Upper lobe of left lung (tissue), 6 donors: Measurements from ENCODE around the gene ST3GAL6. TPM values are rescaled to one million over a fixed set of nuclear protein-coding genes. Genes with fewer than 3 reads are reported as not detected.

ENCODE experiments used
- ATAC-seq, 2 donors: fragments of 200-7000 bp; cut with Tn5 transposase; one replicate each; pipeline ENCODE4 v1.9.1; 2022; ENCODE audit warnings: mild to moderate bottlenecking in 2 of 2, moderate library complexity in 2 of 2; ENCODE audit not compliant: low FRiP score in 2 of 2
- DNase-seq, 2 donors: peaks; one replicate each; pipeline ENCODE4 v3.0.0-alpha.2; 2019 to 2020
- H3K27ac ChIP-seq, 4 donors: fragments of 200-600 bp; sonication (generic); one replicate each; pipeline ENCODE4 v1.5.1; 2016 to 2019
- H3K27me3 ChIP-seq, 4 donors: fragments of 200-600 bp; sonication (generic); one replicate each; pipeline ENCODE4 v1.5.1; 2017 to 2019
- H3K36me3 ChIP-seq, 4 donors: fragments of 200-600 bp; sonication (generic); one replicate each; pipeline ENCODE4 v1.5.1; 2016 to 2019
- H3K4me1 ChIP-seq, 4 donors: fragments of 200-600 bp; sonication (generic); one replicate each; pipeline ENCODE4 v1.5.1; 2018 to 2019
- H3K4me3 ChIP-seq, 4 donors: fragments of 200-600 bp; sonication (generic); one replicate each; pipeline ENCODE4 v1.5.1; 2017 to 2019; ENCODE audit warnings: mild to moderate bottlenecking in 2 of 4, moderate library complexity in 1 of 4
- H3K9me3 ChIP-seq, 4 donors: fragments of 200-600 bp; sonication (generic); one replicate each; pipeline ENCODE4 v1.5.1; 2018 to 2019
- CTCF ChIP-seq, 6 experiments: fragments of 450-650 bp in 4 of 6; fragments of 200-600 bp in 2 of 6; sonication (generic) in 2 of 6; IDR thresholded peaks; one replicate each; pipeline ENCODE4 v1.5.1; 2016 to 2019; ENCODE audit warnings: antibody characterized with exemption in 6 of 6
- EP300 ChIP-seq, 4 donors: sonication (generic); formaldehyde crosslinking; IDR thresholded peaks; one replicate each; pipeline ENCODE4 v1.5.1; 2017; ENCODE audit warnings: antibody characterized with exemption in 4 of 4, control low read depth in 2 of 4
- POLR2A ChIP-seq, 4 donors: fragments of 450-650 bp; IDR thresholded peaks; one replicate each; pipeline ENCODE4 v1.5.1; 2016 to 2017; ENCODE audit warnings: antibody characterized with exemption in 4 of 4, mild to moderate bottlenecking in 2 of 4
- POLR2AphosphoS5 ChIP-seq, 2 donors: sonication (generic); formaldehyde crosslinking; IDR thresholded peaks; one replicate each; pipeline ENCODE4 v1.5.1; 2017; ENCODE audit warnings: antibody characterized with exemption in 2 of 2
- WGBS, 2 donors: methylation state at CpG; one replicate each; pipeline ENCODE4 v1.1.5; 2017 to 2018; 5-methylcytosine and 5-hydroxymethylcytosine counted together
- total RNA-seq, 6 donors: library from RNA; depleted of rRNA in 4 of 6; stranded (reverse); fragments of >200 nt in 4 of 6; gene quantifications; one replicate each; pipeline versions ENCODE4 v1.1.0 to v1.2.1, GENCODE V29; 2016 to 2021
- donor health status: DM: no; HTN: no; CAD: no; lungs with moderate emphysema.
- donor health status: DM: no; HTN: yes; CAD: no; lungs with severe emphysema.

The ST3GAL6 gene
- total RNA-seq, 6 donors from 2014 or later = 11.2 to 29.3 (median 24.5) TPM

- WGBS, 2 donors = 66 to 70% methylated on average over 5 of the region's 5 CpGs
- peak in 1 of 2 donors; percentile 32 for ATAC-seq
Observed at GRCh38 chr3:98778383-98778782, 15.2 kb downstream of the ST3GAL6 start.

GRCh38 chr3:98778852-98779413 is 15.8 kb downstream of the ST3GAL6 start:
- Histone ChIP-seq H3K27me3 (no peaks in the 10 kb centered on the region), H3K27ac (peak overlapping the region in 2 of 4 donors; percentile 43 to 50), H3K9me3 (no peaks in the 10 kb centered on the region), H3K4me3 (no peak overlapping the region), H3K4me1 (peaks cover 6 to 27% (median 16%) of the 10 kb centered on the region in 4 donors), H3K36me3 (peaks cover 0 to 2% (median 0%) of the 10 kb centered on the region in 4 donors)
- ATAC-seq (peak; percentile 45 to 80), DNase-seq (no peak)
- no peak for TF ChIP-seq POLR2A (IDR thresholded peaks at IDR 0.05)
- TF ChIP-seq CTCF (IDR thresholded peaks at IDR 0.05) = no peak
- peak in 1 of 4 donors; percentile 51 for TF ChIP-seq EP300 (IDR thresholded peaks at IDR 0.05)
- TF ChIP-seq POLR2AphosphoS5 (IDR thresholded peaks at IDR 0.05) = no peak
- WGBS, 2 donors = 28 to 42% methylated on average over 5 of the region's 5 CpGs

More at GRCh38 chr3:98778383-98778782, 15.2 kb downstream of the ST3GAL6 start:
- Histone ChIP-seq H3K27me3 (no peaks in the 10 kb centered on the region), H3K4me3 (no peak overlapping the region), H3K4me1 (peaks cover 6 to 27% (median 16%) of the 10 kb centered on the region in 4 donors), H3K9me3 (no peaks in the 10 kb centered on the region), H3K36me3 (peaks cover 0 to 3% (median 0%) of the 10 kb centered on the region in 4 donors), H3K27ac (peak overlapping the region in 2 of 4 donors; percentile 43 to 50)
- no peak for TF ChIP-seq POLR2AphosphoS5 (IDR thresholded peaks at IDR 0.05)
- TF ChIP-seq CTCF (IDR thresholded peaks at IDR 0.05) = no peak
- no peak for TF ChIP-seq POLR2A (IDR thresholded peaks at IDR 0.05)
- TF ChIP-seq EP300 (IDR thresholded peaks at IDR 0.05) = no peak
- no peak for DNase-seq

- H3K9me3 ChIP-seq = no peaks in the 10 kb centered on the region
- peaks cover 13 to 32% (median 21%) of the 10 kb centered on the region in 4 donors for H3K4me1 ChIP-seq
- WGBS, 2 donors = 83 to 86% methylated on average over 4 of the region's 4 CpGs
- no peak overlapping the region for H3K4me3 ChIP-seq
- no peak for TF ChIP-seq EP300 (IDR thresholded peaks at IDR 0.05)
- no peak for TF ChIP-seq POLR2AphosphoS5 (IDR thresholded peaks at IDR 0.05)
- no peaks in the 10 kb centered on the region for H3K36me3 ChIP-seq
- no peak for DNase-seq
- no peak overlapping the region for H3K27ac ChIP-seq
- H3K27me3 ChIP-seq = no peaks in the 10 kb centered on the region
- peak in 1 of 2 donors; percentile 5 for ATAC-seq
Observed at GRCh38 chr3:98779541-98780335, 16.6 kb downstream of the ST3GAL6 start.

GRCh38 chr3:98780343-98780742 is 17.2 kb downstream of the ST3GAL6 start:
- ATAC-seq = no peak
- H3K27ac ChIP-seq = no peak overlapping the region
- H3K27me3 ChIP-seq = no peaks in the 10 kb centered on the region
- no peaks in the 10 kb centered on the region for H3K36me3 ChIP-seq
- H3K9me3 ChIP-seq = no peaks in the 10 kb centered on the region
- DNase-seq = no peak
- 83 to 88% methylated on average over 2 of the region's 2 CpGs for WGBS, 2 donors
- TF ChIP-seq EP300 (IDR thresholded peaks at IDR 0.05) (no peak), POLR2A (IDR thresholded peaks at IDR 0.05) (no peak), POLR2AphosphoS5 (IDR thresholded peaks at IDR 0.05) (no peak), CTCF (IDR thresholded peaks at IDR 0.05) (no peak)
- no peak overlapping the region for H3K4me3 ChIP-seq
- peaks cover 13 to 37% (median 24%) of the 10 kb centered on the region in 4 donors for H3K4me1 ChIP-seq

DNA sequence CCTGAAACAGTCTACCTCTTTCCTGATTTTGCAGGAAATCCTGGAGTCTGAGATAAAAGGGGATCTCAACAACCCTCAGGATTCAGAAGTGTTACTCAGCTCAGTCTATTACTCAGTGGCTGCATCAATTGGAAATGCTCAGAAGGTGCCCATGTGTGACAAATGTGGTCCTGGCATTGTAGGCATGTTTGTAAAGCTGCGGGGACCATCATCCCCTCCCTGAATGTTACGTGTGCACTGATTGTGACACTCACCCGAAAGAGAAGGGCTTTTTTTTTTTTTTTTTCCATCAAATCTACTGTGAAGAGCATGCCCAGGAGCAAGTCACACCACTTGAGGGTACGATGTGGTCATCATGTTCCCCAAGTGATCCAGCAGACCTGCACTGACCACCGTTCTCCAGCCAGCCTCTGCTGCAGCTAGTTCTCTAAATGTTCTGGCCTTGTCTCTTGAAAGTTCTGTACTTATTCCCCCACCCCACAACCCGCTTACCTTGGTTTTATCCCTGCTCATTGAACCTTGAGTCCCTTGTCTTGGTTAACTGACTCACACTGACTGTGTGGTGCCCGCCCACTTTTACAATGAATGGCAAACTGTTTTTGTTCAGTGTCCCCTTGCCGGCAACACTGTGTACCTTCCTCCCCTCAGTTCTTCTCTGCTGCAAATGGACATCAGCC is 19.8 kb downstream of the ST3GAL6 start:
- H3K36me3 ChIP-seq = no peaks in the 10 kb centered on the region
- TF ChIP-seq POLR2AphosphoS5 (IDR thresholded peaks at IDR 0.05) (no peak), CTCF (IDR thresholded peaks at IDR 0.05) (no peak), EP300 (IDR thresholded peaks at IDR 0.05) (no peak), POLR2A (IDR thresholded peaks at IDR 0.05) (no peak)
- H3K4me3 ChIP-seq = no peak overlapping the region
- ATAC-seq (no peak), DNase-seq (no peak)
- H3K27ac ChIP-seq = no peak overlapping the region
- 79 to 91% methylated on average over 8 of the region's 8 CpGs for WGBS, 2 donors
- peaks cover 12 to 42% (median 22%) of the 10 kb centered on the region in 4 donors for H3K4me1 ChIP-seq
- H3K9me3 ChIP-seq = no peaks in the 10 kb centered on the region
- no peaks in the 10 kb centered on the region for H3K27me3 ChIP-seq
